Measurements from ENCODE around the gene FGF6.
"Not testable (repeated sequence)": the region's sequence is repeated elsewhere in the genome, so short reads cannot be mapped to it uniquely, and the experiment has no call there.

FGF6 gene

DNA sequence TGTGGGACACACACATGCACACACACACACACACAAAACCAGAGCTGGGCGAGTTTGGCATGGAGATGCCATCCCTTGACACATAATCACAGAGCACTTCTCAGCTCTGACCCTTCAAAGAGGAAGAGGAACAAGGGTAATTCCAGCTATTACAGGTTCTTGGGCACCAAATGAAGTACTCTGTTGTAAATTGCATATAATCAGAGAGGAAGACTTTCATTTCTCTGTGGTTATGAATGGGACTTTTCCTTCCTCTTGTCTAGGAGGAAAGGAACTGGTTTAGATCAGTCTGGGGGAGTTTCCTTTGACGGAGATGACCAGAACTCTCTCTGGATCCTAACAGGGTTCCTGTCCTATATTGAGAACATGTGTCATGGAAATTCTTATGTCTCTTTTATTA lies 26.4 kb upstream of the FGF6 start:
- Histone ChIP-seq H3K9me3 (ENCODE audit: control insufficient read depth, low read length) (no peaks in the 10 kb centered on the region), H3K27me3 (ENCODE audit: control insufficient read depth, insufficient read depth, low read length, poor library complexity, severe bottlenecking) (no peaks in the 10 kb centered on the region), H3K4me3 (ENCODE audit: insufficient read depth, low read depth, low read length) (no peak overlapping the region), H3K36me3 (ENCODE audit: control insufficient read depth, insufficient read depth, low read length) (no peaks in the 10 kb centered on the region), H3K27ac (ENCODE audit: insufficient read depth, low read depth, low read length, poor library complexity, severe bottlenecking) (no peak overlapping the region), H3K4me1 (ENCODE audit: control insufficient read depth, insufficient read depth, low read length) (no peaks in the 10 kb centered on the region)
- 83 to 93% methylated on average over 1 to 2 of the region's 2 CpGs for WGBS, 2 experiments

DNA sequence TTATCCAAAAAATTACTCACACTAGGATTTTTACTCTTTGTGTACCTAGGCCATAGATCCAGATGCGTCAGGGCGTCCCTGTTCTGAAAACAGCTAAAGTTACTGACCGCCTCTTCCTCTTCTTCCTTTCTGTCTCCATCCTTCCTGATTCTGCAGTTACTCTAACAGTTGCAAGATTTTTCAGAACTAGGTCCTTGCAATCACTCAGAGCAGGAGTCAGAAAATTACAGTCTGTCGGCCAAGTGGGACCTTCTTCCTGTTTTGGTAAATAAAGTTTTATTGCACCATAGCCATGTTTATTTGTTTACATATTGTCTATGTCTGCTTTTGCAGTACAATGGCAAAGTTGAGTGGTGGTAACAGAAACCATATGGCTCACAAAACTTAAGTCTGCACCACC lies 25.6 kb upstream of the FGF6 start:
- Histone ChIP-seq H3K36me3 (ENCODE audit: control insufficient read depth, insufficient read depth, low read length) (no peaks in the 10 kb centered on the region), H3K9me3 (ENCODE audit: control insufficient read depth, low read length) (no peaks in the 10 kb centered on the region), H3K4me1 (ENCODE audit: control insufficient read depth, insufficient read depth, low read length) (no peaks in the 10 kb centered on the region), H3K27ac (ENCODE audit: insufficient read depth, low read depth, low read length, poor library complexity, severe bottlenecking) (no peak overlapping the region), H3K4me3 (ENCODE audit: insufficient read depth, low read depth, low read length) (no peak overlapping the region), H3K27me3 (ENCODE audit: control insufficient read depth, insufficient read depth, low read length, poor library complexity, severe bottlenecking) (no peaks in the 10 kb centered on the region)
- WGBS, 2 experiments, result 94 to 95% methylated on average over 4 of the region's 4 CpGs

- Histone ChIP-seq H3K9me3 (ENCODE audit: control insufficient read depth, low read length) (no peaks in the 10 kb centered on the region), H3K27ac (ENCODE audit: insufficient read depth, low read depth, low read length, poor library complexity, severe bottlenecking) (no peak overlapping the region), H3K36me3 (ENCODE audit: control insufficient read depth, insufficient read depth, low read length) (no peaks in the 10 kb centered on the region), H3K4me1 (ENCODE audit: control insufficient read depth, insufficient read depth, low read length) (no peaks in the 10 kb centered on the region), H3K27me3 (ENCODE audit: control insufficient read depth, insufficient read depth, low read length, poor library complexity, severe bottlenecking) (no peaks in the 10 kb centered on the region), H3K4me3 (ENCODE audit: insufficient read depth, low read depth, low read length) (no peak overlapping the region)
These were observed 23.4 kb upstream of the FGF6 start for GRCh38 chr12:4468994-4469393.

GRCh38 chr12:4460761-4461160 lies 15.1 kb upstream of the FGF6 start:
- WGBS, 2 experiments, result 96 to 99% methylated on average over 4 of the region's 4 CpGs
- Histone ChIP-seq H3K4me3 (ENCODE audit: insufficient read depth, low read depth, low read length) (no peak overlapping the region), H3K9me3 (ENCODE audit: control insufficient read depth, low read length) (no peaks in the 10 kb centered on the region), H3K36me3 (ENCODE audit: control insufficient read depth, insufficient read depth, low read length) (no peaks in the 10 kb centered on the region), H3K27ac (ENCODE audit: insufficient read depth, low read depth, low read length, poor library complexity, severe bottlenecking) (no peak overlapping the region), H3K27me3 (ENCODE audit: control insufficient read depth, insufficient read depth, low read length, poor library complexity, severe bottlenecking) (no peaks in the 10 kb centered on the region), H3K4me1 (ENCODE audit: control insufficient read depth, insufficient read depth, low read length) (no peaks in the 10 kb centered on the region)

- H3K27ac ChIP-seq (ENCODE audit: insufficient read depth, low read depth, low read length, poor library complexity, severe bottlenecking); H3K36me3 ChIP-seq (ENCODE audit: control insufficient read depth, insufficient read depth, low read length); H3K4me3 ChIP-seq (ENCODE audit: insufficient read depth, low read depth, low read length); H3K9me3 ChIP-seq (ENCODE audit: control insufficient read depth, low read length); H3K27me3 ChIP-seq (ENCODE audit: control insufficient read depth, insufficient read depth, low read length, poor library complexity, severe bottlenecking): not testable (repeated sequence)
- peaks cover 12% of the 10 kb centered on the region for H3K4me1 ChIP-seq (ENCODE audit: control insufficient read depth, insufficient read depth, low read length)
- WGBS, 2 experiments, result 87 to 96% methylated on average over 4 of the region's 4 CpGs
These were observed 10.2 kb upstream of the FGF6 start for GRCh38 chr12:4455849-4456248.

- H3K4me3 ChIP-seq (ENCODE audit: insufficient read depth, low read depth, low read length), result no peak overlapping the region
- H3K27ac ChIP-seq (ENCODE audit: insufficient read depth, low read depth, low read length, poor library complexity, severe bottlenecking), result no peak overlapping the region
- peaks cover 4% of the 10 kb centered on the region for H3K36me3 ChIP-seq (ENCODE audit: control insufficient read depth, insufficient read depth, low read length)
- H3K27me3 ChIP-seq (ENCODE audit: control insufficient read depth, insufficient read depth, low read length, poor library complexity, severe bottlenecking), result no peaks in the 10 kb centered on the region
- no peaks in the 10 kb centered on the region for H3K9me3 ChIP-seq (ENCODE audit: control insufficient read depth, low read length)
- 91 to 93% methylated on average over 4 of the region's 4 CpGs for WGBS, 2 experiments
- peaks cover 25% of the 10 kb centered on the region for H3K4me1 ChIP-seq (ENCODE audit: control insufficient read depth, insufficient read depth, low read length)
These were observed 8.8 kb upstream of the FGF6 start for GRCh38 chr12:4454315-4454860.

DNA sequence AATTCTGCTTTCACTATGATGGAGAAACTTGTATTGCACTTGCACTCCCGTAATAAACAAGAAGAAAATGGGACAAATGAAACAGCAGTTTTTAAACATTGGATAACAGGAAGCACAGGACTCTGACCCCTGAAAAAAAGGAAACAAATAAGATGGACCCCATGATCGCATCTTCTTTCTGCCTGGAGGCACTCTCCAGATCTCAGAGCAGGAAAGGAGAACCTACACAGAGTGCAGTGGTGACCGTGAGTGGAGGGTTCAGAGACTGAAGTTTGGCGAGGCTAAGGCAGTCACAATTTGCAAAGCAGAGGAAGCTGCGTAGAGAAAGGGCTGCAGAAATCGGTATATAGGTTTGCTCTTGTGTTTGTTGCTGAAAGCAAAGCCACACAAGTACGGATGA lies 6.1 kb upstream of the FGF6 start:
- H3K4me3 ChIP-seq (ENCODE audit: insufficient read depth, low read depth, low read length), result no peak overlapping the region
- H3K36me3 ChIP-seq (ENCODE audit: control insufficient read depth, insufficient read depth, low read length), result peaks cover 4% of the 10 kb centered on the region
- H3K9me3 ChIP-seq (ENCODE audit: control insufficient read depth, low read length), result no peaks in the 10 kb centered on the region
- H3K27me3 ChIP-seq (ENCODE audit: control insufficient read depth, insufficient read depth, low read length, poor library complexity, severe bottlenecking), result no peaks in the 10 kb centered on the region
- H3K4me1 ChIP-seq (ENCODE audit: control insufficient read depth, insufficient read depth, low read length), result peaks cover 31% of the 10 kb centered on the region
- peak overlapping the region; percentile 40 for H3K27ac ChIP-seq (ENCODE audit: insufficient read depth, low read depth, low read length, poor library complexity, severe bottlenecking)
- 84 to 85% methylated on average over 7 of the region's 7 CpGs for WGBS, 2 experiments

- H3K27ac ChIP-seq (ENCODE audit: insufficient read depth, low read depth, low read length, poor library complexity, severe bottlenecking), result peak overlapping the region; percentile 77
- no peaks in the 10 kb centered on the region for H3K9me3 ChIP-seq (ENCODE audit: control insufficient read depth, low read length)
- peaks cover 31% of the 10 kb centered on the region for H3K4me1 ChIP-seq (ENCODE audit: control insufficient read depth, insufficient read depth, low read length)
- H3K4me3 ChIP-seq (ENCODE audit: insufficient read depth, low read depth, low read length), result no peak overlapping the region
- no peaks in the 10 kb centered on the region for H3K27me3 ChIP-seq (ENCODE audit: control insufficient read depth, insufficient read depth, low read length, poor library complexity, severe bottlenecking)
- 5 to 6% methylated on average over 9 of the region's 9 CpGs for WGBS, 2 experiments
- peaks cover 4% of the 10 kb centered on the region for H3K36me3 ChIP-seq (ENCODE audit: control insufficient read depth, insufficient read depth, low read length)
These were observed 5.0 kb upstream of the FGF6 start for GRCh38 chr12:4450551-4451112.

DNA sequence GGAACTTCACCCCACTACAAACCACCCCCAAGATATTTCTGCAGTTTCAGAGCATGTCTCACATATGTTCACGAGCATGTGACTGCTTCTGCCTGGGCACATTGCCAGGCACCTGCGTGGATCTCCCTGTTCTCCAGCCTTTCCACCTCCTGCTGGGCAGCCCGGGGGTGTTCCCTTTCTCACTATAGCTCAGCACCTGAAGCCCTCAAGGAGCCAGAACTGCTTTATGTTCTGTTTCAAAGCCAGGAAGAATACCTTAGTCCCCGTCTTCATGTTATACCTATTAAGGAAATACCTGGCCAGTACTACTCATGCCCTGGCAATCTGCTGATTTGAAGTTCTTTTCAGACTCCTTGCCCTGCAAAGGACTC lies 4.2 kb upstream of the FGF6 start:
- H3K27ac ChIP-seq (ENCODE audit: insufficient read depth, low read depth, low read length, poor library complexity, severe bottlenecking), result no peak overlapping the region
- H3K9me3 ChIP-seq (ENCODE audit: control insufficient read depth, low read length), result no peaks in the 10 kb centered on the region
- H3K4me1 ChIP-seq (ENCODE audit: control insufficient read depth, insufficient read depth, low read length), result peaks cover 31% of the 10 kb centered on the region
- no peaks in the 10 kb centered on the region for H3K27me3 ChIP-seq (ENCODE audit: control insufficient read depth, insufficient read depth, low read length, poor library complexity, severe bottlenecking)
- H3K4me3 ChIP-seq (ENCODE audit: insufficient read depth, low read depth, low read length), result no peak overlapping the region
- peaks cover 4% of the 10 kb centered on the region for H3K36me3 ChIP-seq (ENCODE audit: control insufficient read depth, insufficient read depth, low read length)
- WGBS, 2 experiments, result 71 to 73% methylated on average over 4 of the region's 4 CpGs

DNA sequence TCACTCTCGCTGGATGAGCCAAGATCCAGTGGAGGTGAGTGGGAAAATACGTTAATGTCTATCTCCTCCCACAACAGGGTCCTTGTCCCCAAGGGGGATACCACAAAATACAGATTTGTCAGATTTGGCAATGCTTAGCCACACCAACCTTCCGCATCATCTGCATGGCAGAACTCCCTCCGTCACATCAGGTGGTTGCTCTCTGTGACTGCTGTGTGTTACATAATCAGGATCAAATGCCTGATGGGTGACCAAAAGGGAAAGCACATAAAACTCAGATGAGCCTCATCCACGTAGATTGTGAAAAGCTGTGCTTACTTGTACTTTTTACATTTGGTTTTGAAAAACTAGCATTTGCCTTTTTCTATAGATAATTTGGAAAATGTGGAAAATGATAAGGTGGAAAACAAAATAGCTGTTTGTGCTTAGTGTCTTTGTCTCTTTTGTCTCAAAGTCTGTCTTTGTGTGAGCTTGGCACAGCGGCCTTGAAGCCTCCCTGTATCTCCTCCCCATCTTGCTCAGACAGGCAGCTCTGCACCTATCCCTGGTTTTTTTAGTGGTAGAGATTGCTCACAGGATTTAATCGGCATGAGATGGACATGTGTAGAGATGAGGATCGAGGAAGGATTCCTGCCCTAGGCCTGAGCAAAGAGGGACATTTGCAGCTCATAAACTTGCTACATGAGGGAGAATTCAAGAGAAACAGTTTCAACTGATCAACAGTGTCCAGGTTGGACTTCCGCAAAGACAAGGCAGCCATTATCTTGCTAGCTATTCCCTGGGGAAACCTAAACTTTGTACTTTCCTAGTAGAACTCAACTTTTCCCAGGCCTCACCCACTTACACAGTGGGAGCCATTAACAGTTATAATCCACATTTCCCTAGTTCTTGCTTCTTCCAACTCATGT lies 3.6 kb upstream of the FGF6 start:
- 92 to 93% methylated on average over 9 of the region's 9 CpGs for WGBS, 2 experiments

More for the DNA sequence above, 3.6 kb upstream of the FGF6 start:
- Histone ChIP-seq H3K9me3 (ENCODE audit: control insufficient read depth, low read length) (no peaks in the 10 kb centered on the region), H3K36me3 (ENCODE audit: control insufficient read depth, insufficient read depth, low read length) (peaks cover 4% of the 10 kb centered on the region), H3K27ac (ENCODE audit: insufficient read depth, low read depth, low read length, poor library complexity, severe bottlenecking) (no peak overlapping the region), H3K27me3 (ENCODE audit: control insufficient read depth, insufficient read depth, low read length, poor library complexity, severe bottlenecking) (no peaks in the 10 kb centered on the region), H3K4me3 (ENCODE audit: insufficient read depth, low read depth, low read length) (no peak overlapping the region), H3K4me1 (ENCODE audit: control insufficient read depth, insufficient read depth, low read length) (peaks cover 33% of the 10 kb centered on the region)
